SIG-M5 treated with dmso at 0.1 percent for 504 hours (cell line): ENCODE results near the gene ADAMTSL2.

ENCODE experiments used
- DNase-seq: peaks from one replicate; lab custom pipeline; 2025; ENCODE audit not compliant: unreplicated experiment; lab: John Stamatoyannopoulos, UW

Gene ADAMTSL2

DNA sequence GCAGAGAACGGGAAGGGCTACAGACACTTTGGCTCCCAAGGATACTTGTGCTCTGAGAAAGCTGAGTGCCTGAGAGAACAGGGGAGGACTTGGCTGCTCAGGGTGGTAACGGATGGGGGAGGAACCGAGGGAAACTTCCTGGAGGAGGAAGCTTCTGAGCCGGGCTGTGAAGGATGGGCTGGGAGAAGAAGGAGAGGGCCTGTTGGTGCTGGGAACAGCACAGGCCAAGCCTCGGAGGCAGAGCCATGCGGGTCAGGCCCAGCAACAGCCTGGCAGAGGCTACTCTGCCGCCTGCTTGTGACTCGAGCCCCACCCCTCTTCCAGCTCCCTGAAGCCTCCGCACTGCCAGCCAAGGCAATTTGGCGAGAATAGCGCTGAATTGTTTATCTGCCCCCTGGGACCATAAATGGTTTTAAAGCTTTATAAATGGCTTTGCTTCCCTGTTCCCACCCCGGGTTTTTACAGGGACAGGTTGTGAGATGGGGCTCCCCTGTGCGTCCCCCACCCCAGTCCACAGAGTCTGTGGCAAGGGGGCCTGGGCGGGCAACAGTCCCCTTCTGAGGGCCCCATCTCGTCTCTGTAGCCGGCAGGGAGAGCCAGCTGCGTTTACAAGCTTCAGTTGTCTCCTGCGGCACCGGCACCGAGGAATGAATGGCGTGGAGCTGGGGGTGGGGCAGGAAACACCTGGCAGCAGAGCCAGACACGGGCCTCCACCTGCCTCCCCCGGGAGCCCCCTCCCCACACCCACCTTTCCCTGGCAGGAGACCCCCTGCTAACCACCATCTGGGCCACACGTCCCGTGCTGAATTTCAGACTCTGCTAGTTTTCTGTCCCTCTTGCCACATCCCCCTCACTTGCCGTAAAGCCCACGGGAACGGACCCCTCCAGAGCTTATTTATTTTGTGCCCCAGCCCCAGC is 50.3 kb downstream of the ADAMTSL2 start:
- no peak for DNase-seq

DNA sequence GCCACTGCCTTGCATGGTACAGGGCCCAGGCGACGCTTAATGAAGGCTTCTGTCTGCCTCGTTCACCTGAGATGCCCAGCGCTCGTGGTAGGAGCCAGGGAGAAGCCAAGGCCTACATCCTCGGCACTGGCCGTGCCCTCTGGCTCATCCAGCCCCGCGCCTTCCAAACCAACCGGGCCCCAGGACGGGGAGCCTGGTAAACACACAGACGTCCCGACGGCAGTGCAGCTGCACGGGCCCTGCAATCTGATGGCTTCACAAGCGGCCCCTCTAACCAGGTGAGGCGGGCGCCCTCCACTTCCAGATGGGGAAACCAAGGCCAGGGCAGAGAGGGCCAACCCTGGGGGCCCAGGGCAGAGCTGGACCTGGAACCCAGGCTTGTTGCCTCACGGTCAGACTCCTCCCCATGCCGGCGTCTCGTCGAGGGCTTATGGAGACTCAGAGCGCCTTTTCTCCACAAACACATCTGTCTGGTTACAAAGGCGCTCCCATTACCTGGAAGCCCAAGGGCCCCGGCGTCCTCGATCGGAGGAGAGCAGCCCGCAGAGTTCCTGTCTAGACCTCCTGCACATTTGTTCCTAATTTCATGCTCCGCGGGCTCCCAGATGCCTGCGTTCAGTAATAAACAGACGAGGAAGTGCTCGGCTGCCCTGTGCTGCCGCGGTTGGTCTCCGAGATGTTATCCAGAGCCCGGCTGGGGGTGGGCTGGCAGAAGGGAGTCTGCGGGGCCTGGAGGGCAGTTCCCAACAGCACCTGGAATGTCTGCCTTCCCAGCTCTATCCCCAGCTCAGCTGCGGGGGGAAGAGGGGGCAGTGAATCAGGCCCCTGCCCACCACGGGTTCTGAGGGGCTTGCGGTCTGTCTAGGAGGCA is 51.2 kb downstream of the ADAMTSL2 start:
- DNase-seq, result peak; percentile 0

DNA sequence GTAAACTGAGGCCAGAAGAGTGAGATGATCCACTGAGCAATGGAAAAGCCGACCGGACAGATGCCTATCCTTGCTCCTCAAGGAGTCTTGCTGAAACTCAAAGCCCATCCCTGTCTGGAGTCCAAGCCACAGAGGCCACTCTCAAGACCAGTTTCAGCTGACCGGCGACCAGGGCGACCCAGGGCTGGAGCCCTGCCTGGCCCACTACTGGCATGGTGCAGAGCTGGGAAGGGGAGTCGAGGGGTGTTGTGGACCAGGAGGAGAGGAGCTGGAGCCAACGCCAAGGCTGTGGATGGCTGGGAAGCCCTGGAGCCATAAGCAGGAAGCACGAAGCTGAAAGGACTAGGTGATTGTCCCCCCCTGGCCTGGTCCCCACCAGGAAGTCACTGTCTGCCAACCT is 52.5 kb downstream of the ADAMTSL2 start:
- DNase-seq, result no peak

DNA sequence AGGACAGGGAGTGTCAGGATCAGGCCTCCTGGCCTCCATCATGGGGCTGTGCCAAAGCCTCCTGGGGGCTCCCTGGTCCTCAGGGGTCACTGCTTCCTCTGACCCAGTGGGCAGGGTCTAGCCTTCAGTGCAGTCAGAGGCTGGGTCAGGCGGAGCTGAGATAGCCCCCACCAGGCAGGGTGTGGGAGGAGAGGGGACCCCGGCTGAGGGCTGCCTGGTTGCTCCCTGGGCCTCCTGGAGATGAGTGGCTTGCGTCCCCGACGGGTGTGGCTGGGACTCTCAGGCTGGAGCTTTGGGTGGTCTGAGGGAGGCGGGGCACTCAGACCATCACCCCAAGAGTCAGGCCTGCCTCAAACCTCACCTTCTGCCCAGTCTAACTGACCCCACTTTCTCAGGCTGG is 53.0 kb downstream of the ADAMTSL2 start:
- DNase-seq, result no peak

DNA sequence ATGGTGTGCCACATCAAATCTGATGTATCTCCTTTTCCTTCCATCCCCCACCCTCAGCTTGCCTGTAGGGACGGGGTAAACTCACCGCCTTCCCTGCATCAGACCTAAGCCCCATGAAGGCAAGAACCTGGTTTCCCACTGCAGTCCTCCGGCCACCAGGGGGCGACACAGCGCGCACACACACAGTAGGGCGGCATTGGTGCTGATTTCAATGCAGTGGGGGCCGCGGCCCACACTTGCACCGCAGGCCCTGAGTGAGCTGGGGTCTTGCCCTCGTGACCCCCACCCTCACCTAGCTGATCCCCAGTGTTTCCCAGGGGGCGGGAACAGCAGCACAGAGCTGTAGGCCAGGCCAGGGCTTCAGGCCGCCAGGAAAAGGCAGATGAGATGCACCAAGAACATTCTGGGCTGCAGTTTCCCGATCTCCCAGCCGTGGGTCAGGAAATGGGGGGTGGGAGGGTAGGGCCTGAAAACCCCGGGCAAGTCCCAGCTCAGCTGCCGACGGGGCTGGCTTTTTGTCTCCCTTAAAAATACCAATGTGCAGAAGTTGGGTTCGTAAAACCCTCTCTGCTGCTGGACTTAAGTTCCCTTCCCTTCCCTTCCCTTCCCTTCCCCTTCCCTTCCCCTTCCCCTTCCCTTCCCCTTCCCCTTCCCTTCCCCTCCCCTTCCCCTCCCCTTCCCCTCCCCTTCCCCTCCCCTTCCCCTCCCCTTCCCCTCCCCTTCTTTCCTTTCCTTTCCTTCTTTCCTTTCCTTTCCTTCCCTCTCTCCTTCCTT is 55.1 kb downstream of the ADAMTSL2 start:
- no peak for DNase-seq

DNA sequence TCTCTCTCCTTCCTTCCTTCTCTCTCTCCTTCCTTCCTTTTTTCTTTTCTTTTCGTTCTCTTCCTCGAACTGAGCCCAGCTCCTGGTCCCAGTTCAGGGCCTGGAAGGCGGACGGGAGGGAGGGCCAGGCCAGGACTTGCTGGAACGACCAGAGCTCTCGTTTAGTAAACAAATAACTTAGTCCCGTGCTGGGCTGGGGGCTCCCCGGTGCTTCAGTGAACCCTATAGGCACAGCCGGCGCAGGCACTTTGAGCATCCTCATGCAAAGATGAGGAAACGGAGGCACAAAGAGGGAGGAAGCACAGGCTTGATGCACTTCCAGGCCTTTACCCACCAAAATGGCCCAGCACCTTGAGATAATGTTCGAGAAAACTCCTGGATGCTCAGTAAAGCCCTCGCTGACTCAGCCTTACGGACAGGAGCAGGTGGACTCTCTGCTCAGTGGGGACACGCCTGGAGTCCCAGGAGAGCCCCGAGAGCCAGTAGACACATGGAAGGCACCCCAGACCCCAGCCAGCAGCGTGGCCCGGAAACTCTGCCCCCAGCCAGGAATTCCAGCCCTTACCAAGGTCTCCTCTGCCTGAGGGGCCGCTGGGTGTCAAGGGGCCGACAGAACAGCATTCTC is 55.8 kb downstream of the ADAMTSL2 start:
- no peak for DNase-seq

DNA sequence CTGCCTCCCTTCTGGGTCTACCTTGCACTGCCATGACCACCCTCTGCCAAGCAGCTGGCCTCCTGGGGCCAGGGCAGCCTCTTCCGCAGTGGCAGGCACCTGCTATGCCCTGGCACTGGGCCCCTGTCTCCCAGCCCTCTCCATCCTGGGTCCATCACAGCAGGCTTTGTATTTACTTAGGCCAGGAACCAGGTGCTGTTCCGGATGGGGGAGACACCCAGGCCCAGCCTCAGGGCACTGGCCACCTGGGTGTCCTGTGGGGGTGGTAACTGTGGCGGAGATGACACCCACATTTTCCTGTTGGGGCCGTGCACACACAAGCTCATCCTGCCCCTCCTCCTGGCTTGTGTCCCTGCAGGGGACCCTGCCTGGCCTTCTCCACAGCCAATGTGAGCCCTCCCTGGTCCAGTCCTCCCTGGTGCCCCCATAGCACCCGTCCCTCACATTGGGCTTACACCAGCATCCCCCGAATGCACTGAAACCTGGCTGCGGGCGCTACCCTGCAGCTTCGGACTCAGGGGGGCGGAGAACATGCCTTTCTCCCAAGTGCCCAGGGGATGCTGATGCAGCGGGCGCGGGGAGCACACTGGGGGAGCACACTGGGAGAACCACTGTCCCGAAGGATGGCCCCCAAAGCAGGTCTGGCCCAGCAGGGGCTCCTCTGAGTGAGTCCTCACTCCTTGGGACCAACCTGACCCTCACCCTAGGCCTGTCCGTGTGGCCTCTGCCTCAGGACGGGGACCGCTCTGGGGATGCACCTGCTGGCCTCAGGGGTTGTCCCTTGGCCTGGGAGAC is 56.8 kb downstream of the ADAMTSL2 start:
- DNase-seq, result no peak

DNA sequence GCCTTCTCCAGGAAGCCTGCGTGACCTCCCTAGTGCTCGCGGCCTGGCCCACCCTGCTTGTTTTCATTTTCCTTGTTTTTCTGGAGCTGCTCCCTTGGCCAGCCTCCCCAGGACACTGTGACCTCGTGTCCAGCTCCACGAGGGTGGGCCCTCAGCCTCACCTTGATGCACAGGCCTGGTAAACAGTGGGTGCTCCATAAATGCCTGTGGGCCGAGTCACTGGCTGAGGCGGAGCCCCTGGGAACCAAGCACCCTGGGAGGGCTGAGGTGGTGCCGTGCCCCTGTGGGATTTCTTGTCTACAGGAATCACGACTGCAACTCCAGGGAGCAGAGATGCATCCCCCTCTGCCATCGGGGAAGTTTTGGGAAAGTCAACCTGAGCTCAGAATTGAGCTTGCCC is 57.5 kb downstream of the ADAMTSL2 start:
- DNase-seq, result no peak

DNA sequence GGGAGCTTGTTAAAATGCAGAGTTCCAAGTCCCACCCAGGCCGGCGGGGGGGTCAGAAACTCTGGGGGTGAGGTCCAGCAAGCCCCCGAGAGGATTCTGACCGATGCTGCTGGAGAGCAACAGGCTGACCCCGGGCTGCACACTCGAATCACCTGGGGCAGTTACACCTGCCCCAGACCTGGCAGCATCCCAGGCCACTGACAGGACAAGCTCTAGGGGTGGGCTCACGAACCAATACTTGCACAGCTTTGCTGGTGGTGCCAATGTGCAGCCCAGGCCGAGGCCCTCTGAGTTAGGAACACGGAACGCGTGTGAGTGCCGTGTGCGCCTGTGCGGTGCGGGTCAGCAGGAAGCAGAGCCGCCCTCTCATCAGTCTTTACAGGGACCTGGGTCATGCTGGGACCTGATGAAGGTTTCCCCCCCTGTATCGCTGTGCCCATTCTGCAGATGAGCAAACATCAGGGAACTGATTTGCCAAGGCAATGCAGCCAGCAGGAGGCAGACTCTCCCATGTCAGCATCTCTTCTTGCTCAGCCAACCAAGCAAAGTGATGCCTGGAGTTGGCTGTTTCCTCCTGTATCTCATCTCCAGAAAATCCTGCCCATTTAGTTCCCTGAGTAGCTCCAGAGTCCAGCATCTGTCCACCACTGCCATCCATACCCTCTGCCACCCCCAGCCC is 58.4 kb downstream of the ADAMTSL2 start:
- DNase-seq, result no peak

DNA sequence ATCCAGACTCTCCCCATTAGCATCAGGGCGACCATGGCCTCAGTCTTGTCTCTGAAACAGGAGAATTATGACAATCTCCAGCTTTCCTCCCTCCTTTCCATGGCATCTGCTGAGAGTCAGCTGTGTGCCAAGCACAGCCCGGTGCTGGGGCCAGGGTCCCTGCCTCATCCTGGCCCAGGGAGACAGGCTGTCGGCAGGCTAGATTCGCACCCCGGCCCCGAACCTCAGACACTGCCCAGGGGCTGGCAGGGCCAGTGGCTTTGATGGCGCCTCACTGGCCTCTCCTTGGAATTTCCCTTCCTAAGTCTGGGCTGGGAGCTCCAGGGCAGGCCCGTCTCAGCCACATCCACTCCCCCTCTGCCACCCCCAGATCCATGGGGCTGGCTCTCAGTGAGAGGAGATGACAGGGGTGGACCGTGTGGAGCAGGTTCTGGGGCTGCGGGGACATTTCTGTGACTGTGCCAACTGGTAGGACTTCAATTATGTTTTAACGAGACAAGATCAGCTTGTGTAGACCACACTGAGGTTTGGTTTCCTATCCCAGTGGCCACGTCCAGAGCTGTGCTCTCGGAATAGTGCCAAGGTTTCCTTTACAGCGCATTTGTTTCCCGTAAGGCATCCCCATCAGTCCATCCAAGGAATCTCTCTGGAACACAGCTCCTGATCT is 59.2 kb downstream of the ADAMTSL2 start:
- no peak for DNase-seq

DNA sequence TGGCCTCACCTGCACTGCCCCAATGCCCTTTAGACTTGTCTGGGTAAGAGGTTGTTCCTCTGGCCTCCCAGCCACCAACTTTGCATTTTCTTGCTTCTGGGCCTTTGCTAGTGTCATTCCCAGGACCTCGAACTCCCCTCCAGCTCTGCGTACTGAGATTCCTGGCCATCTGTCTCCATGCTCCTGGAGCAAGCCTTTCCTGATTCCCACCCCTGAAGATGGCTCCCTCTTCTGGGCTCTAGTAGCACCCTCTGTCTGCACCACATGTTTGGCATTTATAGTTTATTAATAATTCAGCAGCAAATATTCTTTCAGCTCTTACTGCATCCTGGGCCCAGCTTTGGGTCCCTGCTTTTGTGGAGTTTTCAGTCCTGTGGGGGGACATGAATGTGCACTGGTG is 59.8 kb downstream of the ADAMTSL2 start:
- no peak for DNase-seq

DNA sequence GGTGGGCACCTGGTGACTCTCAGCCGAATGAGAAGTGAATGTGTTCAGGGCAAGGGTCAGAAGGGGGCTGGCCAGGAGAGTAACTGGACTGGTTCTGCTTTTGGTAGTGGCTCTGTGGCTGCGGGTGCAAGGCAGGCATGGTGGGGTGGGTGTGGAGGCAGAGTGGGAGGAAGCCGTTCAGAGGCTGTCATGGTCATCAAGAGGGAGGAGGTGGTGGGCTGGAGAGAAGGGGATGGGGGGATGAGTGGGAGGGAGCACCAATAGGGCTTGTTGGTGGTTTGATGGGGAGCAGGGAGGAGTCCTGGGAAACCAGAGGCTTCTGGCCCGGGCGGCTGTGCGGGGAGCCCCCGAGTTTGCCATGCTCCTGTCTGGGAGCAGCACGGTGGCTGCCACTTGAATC is 61.4 kb downstream of the ADAMTSL2 start:
- DNase-seq, result no peak

DNA sequence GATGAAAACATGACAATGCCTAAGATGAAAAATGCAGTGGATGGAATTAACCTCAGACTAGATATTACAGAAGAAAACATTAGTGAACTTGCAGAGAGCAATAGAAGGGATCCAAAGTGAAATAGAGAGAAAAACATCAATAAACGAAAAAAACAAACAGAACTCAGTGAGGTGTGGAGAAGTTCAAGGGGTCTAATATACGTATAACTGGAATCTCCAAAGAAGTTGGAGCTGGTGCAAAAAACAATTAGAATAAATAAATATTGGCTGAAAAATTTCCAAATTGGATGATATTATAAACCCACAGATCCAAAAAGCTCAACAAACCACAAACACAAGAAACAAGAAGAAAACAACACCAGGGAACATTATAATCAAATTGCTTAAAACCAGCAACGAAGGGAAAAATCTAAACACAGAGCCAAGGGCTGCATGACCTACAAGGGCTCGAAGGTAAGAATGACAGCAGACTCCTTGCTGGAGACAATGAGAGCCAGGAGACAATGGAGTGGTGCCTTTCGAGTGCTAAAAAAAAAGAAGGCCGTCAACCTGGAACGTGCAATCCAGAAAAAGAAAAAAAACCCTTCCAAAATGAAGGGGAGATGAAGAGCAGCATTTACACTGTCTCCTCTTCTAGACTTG is 62.9 kb downstream of the ADAMTSL2 start:
- no peak for DNase-seq

DNA sequence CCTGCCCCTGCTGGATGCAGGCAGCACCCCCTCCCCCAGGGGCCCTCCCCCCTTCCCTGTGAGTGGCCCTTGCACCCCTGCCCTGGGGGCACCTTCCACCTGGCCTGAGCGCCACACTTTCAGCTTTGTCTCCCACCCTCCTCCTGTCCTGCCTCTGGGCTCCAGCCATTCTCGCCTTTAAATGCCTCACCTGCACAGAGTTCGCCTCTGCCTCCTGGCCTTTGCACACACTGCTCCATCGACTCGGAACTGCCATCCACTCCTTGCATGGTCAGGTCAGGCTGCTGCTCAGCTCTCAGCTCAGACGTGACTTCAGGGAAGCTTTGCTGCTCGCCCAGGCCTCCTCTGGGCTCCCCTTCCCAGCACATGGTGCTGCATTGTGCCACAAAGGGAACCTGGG is 64.5 kb downstream of the ADAMTSL2 start:
- DNase-seq, result no peak

DNA sequence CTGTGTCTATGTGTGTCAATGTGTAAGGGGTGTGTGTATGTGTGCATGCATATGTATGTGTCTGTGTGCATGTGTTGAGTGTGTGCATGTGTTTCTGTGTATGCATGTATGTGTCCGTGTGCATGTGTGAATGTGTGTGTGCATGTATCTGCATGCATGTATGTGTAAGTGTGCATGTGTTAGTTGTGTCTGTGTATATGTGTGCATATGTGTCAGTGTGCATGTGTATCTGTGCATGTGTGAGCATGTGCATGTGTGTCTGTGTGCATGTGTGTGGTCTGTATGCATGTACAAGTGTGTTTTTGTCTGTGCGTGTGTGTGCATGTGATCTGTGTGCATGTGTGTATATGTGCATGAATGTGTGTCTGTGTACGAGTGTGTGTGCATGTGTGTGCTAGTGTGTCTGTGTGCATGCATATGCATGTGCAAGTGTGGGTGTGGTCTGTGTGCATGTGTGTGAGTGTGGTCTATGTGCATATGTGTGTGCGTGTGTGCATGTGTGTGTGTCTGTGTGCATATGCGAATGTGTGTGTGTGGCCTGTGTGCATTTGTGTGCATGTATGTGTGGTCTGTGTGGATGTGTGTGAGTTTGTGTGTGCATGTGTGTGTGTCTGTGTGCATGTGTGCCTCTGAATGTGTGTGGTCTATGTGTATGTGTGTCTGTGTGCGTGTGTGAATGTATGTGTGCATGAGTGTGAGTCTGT is 65.1 kb downstream of the ADAMTSL2 start:
- DNase-seq, result no peak

DNA sequence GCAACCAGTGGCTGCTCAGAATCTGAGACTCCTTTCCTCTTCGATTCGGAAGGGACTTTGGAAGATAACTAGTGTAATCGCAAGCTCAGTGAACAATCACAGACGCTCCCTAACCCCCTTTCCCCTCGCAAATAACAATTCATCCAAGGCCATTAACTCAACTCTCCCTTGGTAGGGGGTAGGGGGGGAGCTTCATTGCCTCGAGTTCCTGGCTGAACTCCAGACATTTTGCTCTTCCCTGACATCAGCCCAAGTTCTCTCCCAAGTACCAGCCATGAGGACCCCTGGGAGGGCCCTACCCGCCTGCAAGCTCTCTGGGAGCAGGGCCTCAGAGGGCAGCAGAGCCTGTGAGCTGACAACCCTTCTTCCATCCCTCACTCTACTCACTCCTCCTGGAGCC is 66.2 kb downstream of the ADAMTSL2 start:
- no peak for DNase-seq

DNA sequence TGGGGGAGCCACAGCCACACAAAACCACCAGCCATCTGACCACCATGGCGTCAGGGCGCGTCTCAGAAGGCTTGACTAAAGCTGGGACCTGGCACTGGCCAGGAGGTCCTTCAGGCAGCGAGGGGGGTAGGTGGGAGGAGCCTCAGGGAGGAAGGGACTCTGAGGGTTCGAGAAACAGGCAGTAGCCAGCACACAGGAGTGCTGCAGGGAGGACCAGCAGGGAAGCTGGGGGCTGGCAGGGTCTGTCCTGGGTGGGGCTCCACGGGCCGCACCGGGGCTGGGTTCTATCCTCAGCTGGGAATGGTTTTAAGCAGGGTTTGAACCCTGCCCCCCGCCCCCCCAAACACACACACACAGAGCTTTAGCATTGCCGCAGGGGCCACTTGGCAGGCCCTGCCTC is 67.2 kb downstream of the ADAMTSL2 start:
- DNase-seq, result no peak

DNA sequence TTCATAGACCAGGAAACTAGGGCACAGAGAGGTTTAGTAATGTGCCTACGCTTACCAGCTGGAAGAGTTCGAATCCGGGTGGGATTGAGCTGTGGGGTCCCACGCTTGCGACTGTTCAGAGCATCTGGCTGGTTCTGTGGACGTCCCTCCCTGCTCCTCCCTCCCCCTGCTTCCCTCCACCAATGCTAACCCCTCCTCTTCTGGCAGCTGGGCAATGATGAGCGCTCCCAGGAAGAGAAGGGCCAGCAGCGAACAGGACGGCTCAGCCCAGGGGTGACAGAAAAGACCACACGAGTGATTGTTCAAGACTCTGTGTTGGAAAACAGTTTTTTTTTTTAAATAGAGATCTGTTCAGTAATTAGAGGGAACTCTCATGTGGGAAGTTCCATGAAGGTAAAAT is 67.8 kb downstream of the ADAMTSL2 start:
- DNase-seq, result no peak
